Measurements from ENCODE around the gene RUNDC3A.

RUNDC3A gene

GRCh38 chr17:44284024-44284400 is 24.4 kb upstream of the RUNDC3A start:
- DNase-seq: no peak

GRCh38 chr17:44287651-44288050 is 20.8 kb upstream of the RUNDC3A start:
- no peak for DNase-seq

- no peak for DNase-seq
These were observed 14.7 kb upstream of the RUNDC3A start for GRCh38 chr17:44293509-44294226.

GRCh38 chr17:44297975-44298374 is 10.4 kb upstream of the RUNDC3A start:
- DNase-seq: no peak

GRCh38 chr17:44304651-44305050 is 3.8 kb upstream of the RUNDC3A start:
- DNase-seq: no peak

GRCh38 chr17:44307387-44308186 is 814 bp upstream of the RUNDC3A start:
- DNase-seq: peak; percentile 38 to 50

GRCh38 chr17:44308865-44309264 is 464 bp downstream of the RUNDC3A start:
- DNase-seq: peak in 1 of 2 experiments; percentile 43

GRCh38 chr17:44309472-44309871 is 1.1 kb downstream of the RUNDC3A start:
- DNase-seq: no peak

GRCh38 chr17:44310188-44310587 is 1.8 kb downstream of the RUNDC3A start:
- no peak for DNase-seq

GRCh38 chr17:44310609-44311376 is 2.4 kb downstream of the RUNDC3A start:
- DNase-seq: no peak

GRCh38 chr17:44311562-44312181 is 3.3 kb downstream of the RUNDC3A start:
- no peak for DNase-seq

- no peak for DNase-seq
These were observed 4.1 kb downstream of the RUNDC3A start for GRCh38 chr17:44312396-44313104.

- no peak for DNase-seq
These were observed 5.6 kb downstream of the RUNDC3A start for GRCh38 chr17:44314031-44314430.

- no peak for DNase-seq
These were observed 6.1 kb downstream of the RUNDC3A start for GRCh38 chr17:44314524-44314868.

- DNase-seq: no peak
These were observed 6.7 kb downstream of the RUNDC3A start for GRCh38 chr17:44314869-44315661.

GRCh38 chr17:44315760-44316731 is 7.6 kb downstream of the RUNDC3A start:
- DNase-seq: no peak

GRCh38 chr17:44317545-44317944 is 9.1 kb downstream of the RUNDC3A start:
- DNase-seq: no peak

GRCh38 chr17:44318077-44318892 is 9.9 kb downstream of the RUNDC3A start:
- no peak for DNase-seq

GRCh38 chr17:44320066-44320465 is 11.7 kb downstream of the RUNDC3A start:
- no peak for DNase-seq

Data from NCI-H1930 (cell line).